HEK293 (cell line): ENCODE measurements around the gene PIP5KL1.

Source experiments
- ATF2 ChIP-seq: fragments of 450-650 bp; formaldehyde crosslinking; IDR thresholded peaks from 2 replicates; pipeline ENCODE4 v1.5.1; 2016; ENCODE audit warnings: missing biosample characterization, missing genetic modification characterization, low read depth
- BCL11A ChIP-seq: fragments of 450-650 bp; formaldehyde crosslinking; IDR thresholded peaks from 2 replicates; pipeline ENCODE4 v1.5.1; 2016; ENCODE audit warnings: low read depth, missing biosample characterization, missing genetic modification characterization
- EGR2 ChIP-seq: fragments of 450-650 bp; formaldehyde crosslinking; IDR thresholded peaks from 2 replicates; pipeline ENCODE4 v1.5.1; 2016; ENCODE audit warnings: low read depth, missing biosample characterization, missing genetic modification characterization
- GLI2 ChIP-seq: fragments of 450-650 bp; formaldehyde crosslinking; IDR thresholded peaks from 2 replicates; pipeline ENCODE4; 2017; ENCODE audit warnings: missing biosample characterization, missing genetic modification characterization, low read depth, borderline replicate concordance
- GLIS1 ChIP-seq: fragments of 450-650 bp; formaldehyde crosslinking; IDR thresholded peaks from 2 replicates; pipeline ENCODE4 v1.5.1; 2016; ENCODE audit warnings: missing biosample characterization, missing genetic modification characterization
- PRDM6 ChIP-seq: fragments of 450-650 bp; formaldehyde crosslinking; IDR thresholded peaks from 2 replicates; pipeline ENCODE4 v1.5.1; 2017; ENCODE audit warnings: missing biosample characterization, missing genetic modification characterization
- WT1 ChIP-seq: fragments of 450-650 bp; formaldehyde crosslinking; IDR thresholded peaks from 2 replicates; pipeline ENCODE4 v1.5.1; 2016; ENCODE audit warnings: missing biosample characterization, missing genetic modification characterization
- YY2 ChIP-seq: fragments of 450-650 bp; formaldehyde crosslinking; IDR thresholded peaks from 2 replicates; pipeline ENCODE4 v1.5.1; 2016; ENCODE audit warnings: missing biosample characterization, missing genetic modification characterization
- ZFP69B ChIP-seq: fragments of 450-650 bp; formaldehyde crosslinking; IDR thresholded peaks from 2 replicates; pipeline ENCODE4 v1.5.1; 2016; ENCODE audit warnings: missing biosample characterization, missing genetic modification characterization
- ZNF121 ChIP-seq: fragments of 450-650 bp; formaldehyde crosslinking; IDR thresholded peaks from 2 replicates; pipeline ENCODE4 v1.5.1; 2016; ENCODE audit warnings: missing biosample characterization, missing genetic modification characterization
- ZNF140 ChIP-seq: fragments of 450-650 bp; formaldehyde crosslinking; IDR thresholded peaks from 2 replicates; pipeline ENCODE4 v1.5.1; 2016; ENCODE audit warnings: missing biosample characterization, missing genetic modification characterization
- ZNF302 ChIP-seq: fragments of 450-650 bp; formaldehyde crosslinking; IDR thresholded peaks from 2 replicates; pipeline ENCODE4 v1.5.1; 2016; ENCODE audit warnings: missing biosample characterization, missing genetic modification characterization, low read depth
- ZNF341 ChIP-seq: fragments of 450-650 bp; formaldehyde crosslinking; IDR thresholded peaks from 2 replicates; pipeline ENCODE4; 2016; ENCODE audit warnings: low read depth, missing biosample characterization, missing genetic modification characterization
- ZNF391 ChIP-seq: fragments of 450-650 bp; formaldehyde crosslinking; IDR thresholded peaks from 2 replicates; pipeline ENCODE4 v1.5.1; 2016; ENCODE audit warnings: low read depth, missing biosample characterization, missing genetic modification characterization, borderline replicate concordance
- ZNF510 ChIP-seq: fragments of 450-650 bp; formaldehyde crosslinking; IDR thresholded peaks from 2 replicates; pipeline ENCODE4 v1.5.1; 2018; ENCODE audit warnings: mild to moderate bottlenecking, missing genetic modification characterization, missing biosample characterization; ENCODE audit not compliant: insufficient replicate concordance
- ZNF664 ChIP-seq: fragments of 450-650 bp; formaldehyde crosslinking; IDR thresholded peaks from 2 replicates; pipeline ENCODE4 v1.5.1; 2016; ENCODE audit warnings: missing biosample characterization, missing genetic modification characterization
- TF ChIP-seq, protein P1 (sequence below): fragments of 450-650 bp; formaldehyde crosslinking; IDR thresholded peaks from 2 replicates; pipeline ENCODE4 v1.5.1; 2016; ENCODE audit warnings: missing biosample characterization, missing genetic modification characterization
- TF ChIP-seq, protein P2 (sequence below): fragments of 450-650 bp; formaldehyde crosslinking; IDR thresholded peaks from 2 replicates; pipeline ENCODE4 v1.5.1; 2016; ENCODE audit warnings: missing biosample characterization, missing genetic modification characterization
- TF ChIP-seq, protein P3 (sequence below): fragments of 450-650 bp; formaldehyde crosslinking; IDR thresholded peaks from 2 replicates; pipeline ENCODE4 v1.5.1; 2016; ENCODE audit warnings: missing biosample characterization, missing genetic modification characterization, borderline replicate concordance
- TF ChIP-seq, protein P4 (sequence below): fragments of 450-650 bp; formaldehyde crosslinking; conservative IDR thresholded peaks from 2 replicates; pipeline ENCODE4 v1.5.1; 2016; ENCODE audit warnings: low read depth, missing biosample characterization, missing genetic modification characterization
- TF ChIP-seq, protein P5 (sequence below): fragments of 450-650 bp; formaldehyde crosslinking; IDR thresholded peaks from 2 replicates; pipeline ENCODE4 v1.5.1; 2016; ENCODE audit warnings: missing biosample characterization, missing genetic modification characterization

The PIP5KL1 gene

GRCh38 chr9:127942216-127943010 is 11.8 kb upstream of the PIP5KL1 start (continued):
- TF ChIP-seq EGR2 (tag by site-specific recombination) (no peak), ZNF121 (peak; percentile 17; the same call in 1 of the 2 replicates), BCL11A (tag by site-specific recombination) (no peak), ZNF664 (tag by site-specific recombination) (no peak), WT1 (tag by site-specific recombination) (no peak), YY2 (tag by site-specific recombination) (no peak), ZNF510 (tag by site-specific recombination) (no peak), ZNF391 (tag by site-specific recombination) (no peak), PRDM6 (tag by site-specific recombination) (no peak), ZNF140 (tag by site-specific recombination) (no peak), GLI2 (tag by site-specific recombination) (no peak), ZNF302 (tag by site-specific recombination) (no peak), ATF2 (no peak), ZFP69B (tag by site-specific recombination) (no peak), GLIS1 (tag by site-specific recombination) (peak; percentile 45; the same call in 1 of the 2 replicates), ZNF341 (tag by site-specific recombination) (no peak)
- TF ChIP-seq, protein P1, sequence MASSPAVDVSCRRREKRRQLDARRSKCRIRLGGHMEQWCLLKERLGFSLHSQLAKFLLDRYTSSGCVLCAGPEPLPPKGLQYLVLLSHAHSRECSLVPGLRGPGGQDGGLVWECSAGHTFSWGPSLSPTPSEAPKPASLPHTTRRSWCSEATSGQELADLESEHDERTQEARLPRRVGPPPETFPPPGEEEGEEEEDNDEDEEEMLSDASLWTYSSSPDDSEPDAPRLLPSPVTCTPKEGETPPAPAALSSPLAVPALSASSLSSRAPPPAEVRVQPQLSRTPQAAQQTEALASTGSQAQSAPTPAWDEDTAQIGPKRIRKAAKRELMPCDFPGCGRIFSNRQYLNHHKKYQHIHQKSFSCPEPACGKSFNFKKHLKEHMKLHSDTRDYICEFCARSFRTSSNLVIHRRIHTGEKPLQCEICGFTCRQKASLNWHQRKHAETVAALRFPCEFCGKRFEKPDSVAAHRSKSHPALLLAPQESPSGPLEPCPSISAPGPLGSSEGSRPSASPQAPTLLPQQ (tag by site-specific recombination), result peak; percentile 59; the same call in 1 of the 2 replicates
- TF ChIP-seq, protein P2, sequence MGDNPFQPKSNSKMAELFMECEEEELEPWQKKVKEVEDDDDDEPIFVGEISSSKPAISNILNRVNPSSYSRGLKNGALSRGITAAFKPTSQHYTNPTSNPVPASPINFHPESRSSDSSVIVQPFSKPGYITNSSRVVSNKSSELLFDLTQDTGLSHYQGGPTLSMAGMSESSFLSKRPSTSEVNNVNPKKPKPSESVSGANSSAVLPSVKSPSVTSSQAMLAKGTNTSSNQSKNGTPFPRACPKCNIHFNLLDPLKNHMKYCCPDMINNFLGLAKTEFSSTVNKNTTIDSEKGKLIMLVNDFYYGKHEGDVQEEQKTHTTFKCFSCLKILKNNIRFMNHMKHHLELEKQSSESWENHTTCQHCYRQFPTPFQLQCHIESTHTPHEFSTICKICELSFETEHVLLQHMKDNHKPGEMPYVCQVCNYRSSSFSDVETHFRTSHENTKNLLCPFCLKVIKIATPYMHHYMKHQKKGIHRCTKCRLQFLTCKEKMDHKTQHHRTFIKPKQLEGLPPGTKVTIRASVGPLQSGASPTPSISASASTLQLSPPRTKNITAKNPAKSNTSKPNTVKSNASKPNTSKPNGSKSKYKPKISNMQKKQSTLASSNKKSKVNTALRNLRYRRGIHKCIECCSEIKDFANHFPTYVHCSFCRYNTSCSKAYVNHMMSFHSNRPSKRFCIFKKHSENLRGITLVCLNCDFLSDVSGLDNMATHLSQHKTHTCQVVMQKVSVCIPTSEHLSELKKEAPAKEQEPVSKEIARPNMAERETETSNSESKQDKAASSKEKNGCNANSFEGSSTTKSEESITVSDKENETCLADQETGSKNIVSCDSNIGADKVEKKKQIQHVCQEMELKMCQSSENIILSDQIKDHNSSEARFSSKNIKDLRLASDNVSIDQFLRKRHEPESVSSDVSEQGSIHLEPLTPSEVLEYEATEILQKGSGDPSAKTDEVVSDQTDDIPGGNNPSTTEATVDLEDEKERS, result no peak
- TF ChIP-seq, protein P3, sequence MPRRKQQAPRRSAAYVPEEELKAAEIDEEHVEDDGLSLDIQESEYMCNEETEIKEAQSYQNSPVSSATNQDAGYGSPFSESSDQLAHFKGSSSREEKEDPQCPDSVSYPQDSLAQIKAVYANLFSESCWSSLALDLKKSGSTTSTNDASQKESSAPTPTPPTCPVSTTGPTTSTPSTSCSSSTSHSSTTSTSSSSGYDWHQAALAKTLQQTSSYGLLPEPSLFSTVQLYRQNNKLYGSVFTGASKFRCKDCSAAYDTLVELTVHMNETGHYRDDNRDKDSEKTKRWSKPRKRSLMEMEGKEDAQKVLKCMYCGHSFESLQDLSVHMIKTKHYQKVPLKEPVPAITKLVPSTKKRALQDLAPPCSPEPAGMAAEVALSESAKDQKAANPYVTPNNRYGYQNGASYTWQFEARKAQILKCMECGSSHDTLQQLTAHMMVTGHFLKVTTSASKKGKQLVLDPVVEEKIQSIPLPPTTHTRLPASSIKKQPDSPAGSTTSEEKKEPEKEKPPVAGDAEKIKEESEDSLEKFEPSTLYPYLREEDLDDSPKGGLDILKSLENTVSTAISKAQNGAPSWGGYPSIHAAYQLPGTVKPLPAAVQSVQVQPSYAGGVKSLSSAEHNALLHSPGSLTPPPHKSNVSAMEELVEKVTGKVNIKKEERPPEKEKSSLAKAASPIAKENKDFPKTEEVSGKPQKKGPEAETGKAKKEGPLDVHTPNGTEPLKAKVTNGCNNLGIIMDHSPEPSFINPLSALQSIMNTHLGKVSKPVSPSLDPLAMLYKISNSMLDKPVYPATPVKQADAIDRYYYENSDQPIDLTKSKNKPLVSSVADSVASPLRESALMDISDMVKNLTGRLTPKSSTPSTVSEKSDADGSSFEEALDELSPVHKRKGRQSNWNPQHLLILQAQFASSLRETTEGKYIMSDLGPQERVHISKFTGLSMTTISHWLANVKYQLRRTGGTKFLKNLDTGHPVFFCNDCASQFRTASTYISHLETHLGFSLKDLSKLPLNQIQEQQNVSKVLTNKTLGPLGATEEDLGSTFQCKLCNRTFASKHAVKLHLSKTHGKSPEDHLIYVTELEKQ, result no peak
- TF ChIP-seq, protein P4, sequence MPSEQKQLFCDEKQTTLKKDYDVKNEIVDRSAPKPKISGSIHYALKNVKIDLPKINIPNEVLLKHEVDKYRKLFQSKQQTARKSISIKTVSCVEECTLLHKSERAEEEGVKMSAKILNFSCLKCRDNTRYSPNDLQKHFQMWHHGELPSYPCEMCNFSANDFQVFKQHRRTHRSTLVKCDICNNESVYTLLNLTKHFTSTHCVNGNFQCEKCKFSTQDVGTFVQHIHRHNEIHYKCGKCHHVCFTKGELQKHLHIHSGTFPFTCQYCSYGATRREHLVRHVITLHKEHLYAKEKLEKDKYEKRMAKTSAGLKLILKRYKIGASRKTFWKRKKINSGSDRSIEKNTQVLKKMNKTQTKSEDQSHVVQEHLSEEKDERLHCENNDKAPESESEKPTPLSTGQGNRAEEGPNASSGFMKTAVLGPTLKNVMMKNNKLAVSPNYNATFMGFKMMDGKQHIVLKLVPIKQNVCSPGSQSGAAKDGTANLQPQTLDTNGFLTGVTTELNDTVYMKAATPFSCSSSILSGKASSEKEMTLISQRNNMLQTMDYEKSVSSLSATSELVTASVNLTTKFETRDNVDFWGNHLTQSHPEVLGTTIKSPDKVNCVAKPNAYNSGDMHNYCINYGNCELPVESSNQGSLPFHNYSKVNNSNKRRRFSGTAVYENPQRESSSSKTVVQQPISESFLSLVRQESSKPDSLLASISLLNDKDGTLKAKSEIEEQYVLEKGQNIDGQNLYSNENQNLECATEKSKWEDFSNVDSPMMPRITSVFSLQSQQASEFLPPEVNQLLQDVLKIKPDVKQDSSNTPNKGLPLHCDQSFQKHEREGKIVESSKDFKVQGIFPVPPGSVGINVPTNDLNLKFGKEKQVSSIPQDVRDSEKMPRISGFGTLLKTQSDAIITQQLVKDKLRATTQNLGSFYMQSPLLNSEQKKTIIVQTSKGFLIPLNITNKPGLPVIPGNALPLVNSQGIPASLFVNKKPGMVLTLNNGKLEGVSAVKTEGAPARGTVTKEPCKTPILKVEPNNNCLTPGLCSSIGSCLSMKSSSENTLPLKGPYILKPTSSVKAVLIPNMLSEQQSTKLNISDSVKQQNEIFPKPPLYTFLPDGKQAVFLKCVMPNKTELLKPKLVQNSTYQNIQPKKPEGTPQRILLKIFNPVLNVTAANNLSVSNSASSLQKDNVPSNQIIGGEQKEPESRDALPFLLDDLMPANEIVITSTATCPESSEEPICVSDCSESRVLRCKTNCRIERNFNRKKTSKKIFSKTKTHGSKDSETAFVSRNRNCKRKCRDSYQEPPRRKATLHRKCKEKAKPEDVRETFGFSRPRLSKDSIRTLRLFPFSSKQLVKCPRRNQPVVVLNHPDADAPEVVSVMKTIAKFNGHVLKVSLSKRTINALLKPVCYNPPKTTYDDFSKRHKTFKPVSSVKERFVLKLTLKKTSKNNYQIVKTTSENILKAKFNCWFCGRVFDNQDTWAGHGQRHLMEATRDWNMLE (tag by site-specific recombination), result no peak
- TF ChIP-seq, protein P5, sequence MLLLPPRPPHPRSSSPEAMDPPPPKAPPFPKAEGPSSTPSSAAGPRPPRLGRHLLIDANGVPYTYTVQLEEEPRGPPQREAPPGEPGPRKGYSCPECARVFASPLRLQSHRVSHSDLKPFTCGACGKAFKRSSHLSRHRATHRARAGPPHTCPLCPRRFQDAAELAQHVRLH (tag by site-specific recombination), result no peak
